Measurements from ENCODE around the gene OR2A7.
"Not testable (repeated sequence)": the region's sequence is repeated elsewhere in the genome, so short reads cannot be mapped to it uniquely, and the experiment has no call there.

OR2A7 gene

GRCh38 chr7:144255471-144255897, 9.1 kb downstream of the OR2A7 start:
- DNase-seq, result no peak

GRCh38 chr7:144252307-144252706, 12.3 kb downstream of the OR2A7 start:
- DNase-seq, result not testable (repeated sequence)

GRCh38 chr7:144247674-144248330, 16.8 kb downstream of the OR2A7 start:
- not testable (repeated sequence) for DNase-seq

GRCh38 chr7:144246967-144247366, 17.6 kb downstream of the OR2A7 start:
- DNase-seq, result not testable (repeated sequence)

- DNase-seq, result not testable (repeated sequence)
These were observed 19.2 kb downstream of the OR2A7 start for GRCh38 chr7:144245372-144245771.

- not testable (repeated sequence) for DNase-seq
These were observed 25.2 kb downstream of the OR2A7 start, which contains the start of gene OR2A42 for GRCh38 chr7:144239365-144239764. Gene OR2A42, minus strand, starts transcription at chr7:144239605. Its CDS starts 6,762 bp downstream, at chr7:144232843.

GRCh38 chr7:144238530-144239082, 26.0 kb downstream of the OR2A7 start:
- DNase-seq, result not testable (repeated sequence)

GRCh38 chr7:144233039-144233438, 31.6 kb downstream of the OR2A7 start:
- not testable (repeated sequence) for DNase-seq

- DNase-seq, result not testable (repeated sequence)
These were observed 33.6 kb downstream of the OR2A7 start for GRCh38 chr7:144231027-144231426.

- DNase-seq, result not testable (repeated sequence)
These were observed 35.8 kb downstream of the OR2A7 start for GRCh38 chr7:144228810-144229209.

GRCh38 chr7:144226866-144227265, 37.7 kb downstream of the OR2A7 start:
- DNase-seq, result not testable (repeated sequence)

GRCh38 chr7:144223675-144224074, 40.9 kb downstream of the OR2A7 start:
- DNase-seq, result not testable (repeated sequence)

GRCh38 chr7:144220531-144220930, 44.1 kb downstream of the OR2A7 start:
- not testable (repeated sequence) for DNase-seq

GRCh38 chr7:144219149-144219548, 45.4 kb downstream of the OR2A7 start:
- DNase-seq, result not testable (repeated sequence)

GRCh38 chr7:144218581-144218980, 46.0 kb downstream of the OR2A7 start:
- DNase-seq, result not testable (repeated sequence)

- DNase-seq, result not testable (repeated sequence)
These were observed 47.4 kb downstream of the OR2A7 start for GRCh38 chr7:144217200-144217599.
